ENCODE measurements around the gene TOLLIP. TPM values are rescaled to one million over a fixed set of nuclear protein-coding genes. Genes with fewer than 3 reads are reported as not detected.

Gene TOLLIP
- total RNA-seq, 6 experiments from 2014 or later = 68.3 to 103 (median 88.0) TPM

GRCh38 chr11:1317432-1317831 is 8.0 kb upstream of the TOLLIP start:
- ATAC-seq (no peak), DNase-seq (peak in 1 of 3 donors; percentile 22)
- Histone ChIP-seq H3K27me3 (no peaks in the 10 kb centered on the region), H3K4me1 (no peaks in the 10 kb centered on the region), H3K27ac (no peak overlapping the region), H3K9me3 (no peaks in the 10 kb centered on the region), H3K36me3 (no peaks in the 10 kb centered on the region), H3K4me3 (no peak overlapping the region)
- TF ChIP-seq CTCF (IDR thresholded peaks at IDR 0.05) = no peak
- no peak for TF ChIP-seq POLR2A (IDR thresholded peaks at IDR 0.05)
- intact Hi-C loops (cut with DNase I) = no loop called here
- 84% methylated on average over 4 of the region's 10 CpGs for whole genome bisulfite sequencing (ENCODE audit: insufficient coverage, low coverage, low lambda C conversion rate, missing lambda C conversion rate)

DNA sequence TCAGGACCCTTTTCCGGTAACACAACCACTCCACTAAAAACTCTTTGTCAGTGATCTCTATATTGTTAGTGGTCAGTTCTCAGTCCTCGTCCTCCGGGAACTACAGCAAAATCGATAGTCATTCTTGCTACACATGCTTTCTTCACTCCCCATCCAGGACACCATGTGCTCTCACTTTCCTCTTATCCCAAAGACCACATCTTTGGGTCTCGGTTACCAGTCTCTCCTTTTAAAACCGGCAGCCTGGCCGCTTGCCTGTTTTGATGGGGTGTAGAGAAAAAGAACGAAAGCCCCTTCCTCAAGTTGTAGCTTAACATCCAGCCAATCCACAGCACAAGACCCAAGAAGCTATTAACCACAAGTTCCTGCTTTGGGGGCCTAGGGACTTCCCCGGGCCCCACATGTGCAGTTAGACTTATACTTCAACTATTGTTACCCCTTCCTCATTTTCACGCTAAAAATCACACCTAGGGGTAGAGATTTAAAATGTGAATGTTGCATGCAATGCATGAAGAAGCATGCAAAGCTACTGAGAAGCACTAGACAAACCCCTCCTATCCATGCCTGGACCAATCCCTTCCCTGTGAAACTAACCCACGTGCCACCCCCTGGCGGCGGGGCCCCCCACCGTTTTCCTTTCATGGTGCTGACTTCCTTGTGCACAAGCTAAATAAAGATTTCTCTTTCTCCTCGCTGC is 1.5 kb upstream of the TOLLIP start:
- ATAC-seq (no peak), DNase-seq (peak in 1 of 3 donors; percentile 47)
- H3K36me3 ChIP-seq = peaks cover 0 to 2% (median 0%) of the 10 kb centered on the region in 4 donors
- H3K9me3 ChIP-seq = no peaks in the 10 kb centered on the region
- H3K27ac ChIP-seq = peak overlapping the region in 1 of 3 donors; percentile 90
- intact Hi-C loops (cut with DNase I) = no loop called here
- H3K4me1 ChIP-seq = peaks cover 0 to 31% (median 13%) of the 10 kb centered on the region in 4 donors
- WGBS (ENCODE audit: insufficient coverage, low coverage, low lambda C conversion rate, missing lambda C conversion rate) = 66% methylated on average over 14 of the region's 15 CpGs
- no peaks in the 10 kb centered on the region for H3K27me3 ChIP-seq
- TF ChIP-seq POLR2A (IDR thresholded peaks at IDR 0.05) = no peak
- TF ChIP-seq CTCF (IDR thresholded peaks at IDR 0.05) = no peak
- peak overlapping the region; percentile 67 to 83 (median 82) for H3K4me3 ChIP-seq

DNA sequence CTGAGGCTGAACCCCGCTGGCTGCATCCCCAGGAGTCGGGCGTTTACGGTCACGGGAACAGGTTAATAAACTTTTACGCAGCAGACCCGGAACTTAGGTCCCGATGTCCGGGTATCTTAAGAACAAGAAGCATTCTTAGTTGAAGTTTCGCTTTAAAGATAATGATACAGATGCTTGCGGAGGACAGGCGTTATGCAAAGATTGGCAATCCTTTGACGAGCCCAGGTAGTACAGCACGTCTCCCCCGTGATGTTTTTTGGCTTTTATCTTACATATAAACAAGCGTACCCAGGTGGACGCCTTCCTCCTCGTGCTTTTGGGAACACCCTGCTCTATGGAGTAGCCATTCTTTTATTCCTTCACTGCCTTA is 871 bp upstream of the TOLLIP start:
- no peak for ATAC-seq
- H3K27me3 ChIP-seq = no peaks in the 10 kb centered on the region
- peaks cover 0 to 2% (median 0%) of the 10 kb centered on the region in 4 donors for H3K36me3 ChIP-seq
- H3K9me3 ChIP-seq = no peaks in the 10 kb centered on the region
- 48% methylated on average over 17 of the region's 18 CpGs for WGBS (ENCODE audit: insufficient coverage, low coverage, low lambda C conversion rate, missing lambda C conversion rate)
- TF ChIP-seq POLR2A (IDR thresholded peaks at IDR 0.05) (no peak), CTCF (IDR thresholded peaks at IDR 0.05) (no peak)
- H3K4me3 ChIP-seq = peak overlapping the region; percentile 67 to 83 (median 82)
- no peak for DNase-seq
- peaks cover 0 to 35% (median 15%) of the 10 kb centered on the region in 4 donors for H3K4me1 ChIP-seq
- H3K27ac ChIP-seq = peak overlapping the region; percentile 89 to 96 (median 90)
- intact Hi-C loops (cut with DNase I) = no loop called here

- ATAC-seq (peak; percentile 3 to 33 (median 16)), DNase-seq (peak in 2 of 3 donors; percentile 53 to 59)
- 2% methylated on average over 9 of the region's 58 CpGs for WGBS (ENCODE audit: insufficient coverage, low coverage, low lambda C conversion rate, missing lambda C conversion rate)
- no peak for TF ChIP-seq POLR2A (IDR thresholded peaks at IDR 0.05)
- TF ChIP-seq CTCF (IDR thresholded peaks at IDR 0.05) = peak in 1 of 4 donors; percentile 12
- Histone ChIP-seq H3K27me3 (no peaks in the 10 kb centered on the region), H3K36me3 (peaks cover 0 to 2% (median 0%) of the 10 kb centered on the region in 4 donors), H3K4me1 (peaks cover 0 to 46% (median 15%) of the 10 kb centered on the region in 4 donors), H3K4me3 (peak overlapping the region; percentile 82 to 83 (median 83)), H3K27ac (peak overlapping the region; percentile 89 to 96 (median 90)), H3K9me3 (no peaks in the 10 kb centered on the region)
- intact Hi-C loops (cut with DNase I) = no loop called here
These were observed 512 bp downstream of the TOLLIP start for GRCh38 chr11:1308743-1309497.

Data from right lobe of liver (tissue), 6 donors.